GM21360 (cell line): ENCODE measurements around the gene STEAP1B.
A peak's percentile ranks its signal among the peaks of the same experiment; 100 is the strongest.
"Not testable (repeated sequence)": the region's sequence is repeated elsewhere in the genome, so short reads cannot be mapped to it uniquely, and the experiment has no call there.

ENCODE experiments used
- ATAC-seq: cut with Tn5 transposase; IDR thresholded peaks from one replicate; pipeline ENCODE4 v1.9.1; 2021; ENCODE audit warnings: mild to moderate bottlenecking, moderate library complexity; ENCODE audit not compliant: unreplicated experiment

STEAP1B gene

DNA sequence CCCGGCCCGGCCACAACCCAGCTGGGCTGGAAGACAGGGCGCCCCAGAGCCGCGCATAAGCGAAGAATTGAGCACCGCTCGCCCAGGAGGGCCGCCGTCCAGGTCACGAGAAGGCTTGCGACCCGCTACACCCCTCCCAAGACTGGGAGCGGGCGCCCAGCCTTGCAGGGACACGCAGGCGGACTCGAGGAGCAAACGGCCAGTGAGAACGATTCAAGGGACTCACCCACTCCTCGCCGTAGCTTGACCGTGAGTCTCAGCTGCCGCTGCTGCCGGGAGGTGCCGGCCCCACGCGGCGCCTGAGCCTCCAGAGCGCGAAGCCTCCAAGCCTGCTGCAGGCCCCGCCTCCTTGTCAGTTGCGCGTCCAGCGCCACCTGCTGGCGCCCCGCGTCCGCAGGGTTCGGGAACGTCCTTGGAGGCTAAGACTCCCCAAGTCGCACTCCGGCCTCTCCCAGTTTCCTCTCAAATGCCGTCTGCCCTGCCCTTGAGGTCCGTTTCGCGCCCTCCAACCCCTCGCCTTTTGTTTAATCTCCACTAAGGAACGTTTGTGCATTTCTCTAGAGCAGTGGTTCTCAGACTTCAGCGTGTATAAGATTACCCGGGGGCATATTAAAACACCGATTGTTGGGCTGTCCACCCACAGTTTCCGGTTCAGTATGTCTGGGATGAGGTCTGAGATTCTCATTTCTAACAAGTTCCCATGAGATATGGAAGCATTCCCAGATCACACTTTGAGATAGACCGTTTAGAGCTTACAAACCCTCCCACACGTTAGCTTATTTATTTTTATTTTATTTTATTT lies at the start of gene STEAP1B:
Gene STEAP1B (minus strand): TSS at position 301 of the 802 bp plus-strand sequence. CDS start 5,333 bp downstream, outside the sequence.
- peak; percentile 92 for ATAC-seq

- no peak for ATAC-seq
Observed at GRCh38 chr7:22549051-22549450, 49.1 kb upstream of the STEAP1B start.

DNA sequence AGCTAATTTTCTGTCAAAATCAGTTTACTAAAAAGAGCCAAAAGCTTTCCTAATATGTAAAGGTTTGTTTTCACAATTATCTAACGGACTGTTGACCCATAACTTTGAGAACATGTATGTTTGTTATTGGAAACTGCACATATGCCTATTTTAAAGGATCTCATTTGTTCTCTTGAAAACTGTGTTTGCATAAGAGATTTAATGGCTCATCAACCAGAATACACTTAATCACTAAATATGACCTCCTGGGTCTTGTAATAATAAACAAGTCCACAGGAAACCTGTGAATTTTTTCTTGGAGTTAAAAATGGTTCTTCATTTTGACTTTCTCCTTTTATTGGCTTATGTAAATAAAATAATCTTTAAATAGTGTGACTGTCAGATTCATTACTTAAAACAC lies 48.3 kb upstream of the STEAP1B start:
- no peak for ATAC-seq

GRCh38 chr7:22546769-22547168 lies 46.8 kb upstream of the STEAP1B start:
- no peak for ATAC-seq

- no peak for ATAC-seq
Observed at GRCh38 chr7:22545529-22545928, 45.5 kb upstream of the STEAP1B start.

DNA sequence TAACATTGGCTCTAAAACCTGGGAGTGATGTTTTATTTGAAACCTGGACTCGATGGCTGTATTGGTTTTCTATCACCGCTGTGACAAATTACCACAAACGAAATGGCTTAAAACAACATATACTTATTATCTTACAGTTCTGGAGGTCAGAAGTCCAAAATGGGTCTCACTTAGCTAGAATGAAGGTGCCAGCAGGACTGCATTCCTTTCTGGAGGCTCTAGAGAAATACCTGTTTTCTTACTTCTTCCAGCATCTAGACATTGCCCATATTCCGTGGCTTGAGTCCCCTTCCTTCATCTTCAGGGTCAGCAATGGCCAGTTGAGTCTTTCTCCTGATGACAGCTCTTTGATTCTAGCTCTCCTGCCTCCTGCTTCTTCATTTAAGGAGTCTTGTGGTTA lies 44.3 kb upstream of the STEAP1B start:
- no peak for ATAC-seq

DNA sequence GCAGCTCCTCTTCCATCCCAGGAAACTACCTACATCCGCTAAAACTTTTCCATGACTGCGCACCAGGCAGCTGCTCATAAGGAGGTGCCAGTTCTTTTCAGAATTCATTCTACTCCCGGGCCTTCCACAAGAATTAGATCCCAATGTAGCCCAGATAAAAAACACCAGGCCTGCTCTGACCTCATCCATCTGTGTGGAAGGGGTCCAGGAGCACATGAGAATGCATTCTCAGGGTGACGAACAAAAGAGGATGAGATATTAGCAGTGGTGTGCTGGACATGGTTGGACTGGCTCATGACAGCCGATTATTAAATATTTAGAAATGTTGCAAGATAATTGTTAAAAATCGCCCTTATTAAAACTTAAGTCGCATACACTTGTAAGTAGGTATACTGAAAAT lies 43.2 kb upstream of the STEAP1B start:
- no peak for ATAC-seq

- ATAC-seq, result no peak
Observed at GRCh38 chr7:22542669-22543068, 42.7 kb upstream of the STEAP1B start.

DNA sequence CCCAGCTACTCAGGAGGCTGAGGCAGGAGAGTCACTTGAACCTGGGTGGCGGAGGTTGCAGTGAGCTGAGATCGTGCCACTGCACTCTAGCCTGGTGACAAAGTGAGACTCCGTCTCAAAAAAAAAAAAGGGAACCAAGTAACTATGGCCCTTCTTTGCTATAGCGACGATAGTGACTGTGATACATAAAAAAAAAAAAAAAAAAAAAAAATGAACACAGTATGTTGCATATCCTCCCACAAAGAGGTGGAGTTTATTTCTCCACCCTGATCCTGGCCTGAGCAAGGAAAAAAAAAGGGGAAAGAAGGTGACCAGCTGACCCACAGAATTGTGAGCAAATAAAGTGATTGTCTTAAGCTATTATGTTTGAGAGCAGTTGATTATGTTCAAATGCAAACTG lies 42.3 kb upstream of the STEAP1B start:
- no peak for ATAC-seq

DNA sequence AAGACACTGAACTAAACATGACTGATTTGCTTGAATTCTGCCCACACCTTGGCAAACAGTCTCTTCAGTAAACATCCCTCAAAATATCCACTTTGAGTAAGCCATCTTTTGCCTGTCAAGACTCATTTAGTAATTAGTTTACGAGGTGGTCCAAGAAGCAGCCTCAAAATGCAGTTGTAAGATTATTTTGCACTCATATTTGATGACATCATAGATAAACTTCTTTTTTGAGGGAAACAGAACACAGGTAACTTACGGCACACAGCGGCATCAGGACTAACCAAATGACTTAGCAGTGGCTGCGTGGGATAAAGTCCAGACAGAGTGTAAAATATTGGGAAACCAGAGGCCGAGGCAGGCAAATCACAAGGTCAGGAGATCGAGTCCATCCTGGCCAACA lies 41.8 kb upstream of the STEAP1B start:
- ATAC-seq, result no peak

DNA sequence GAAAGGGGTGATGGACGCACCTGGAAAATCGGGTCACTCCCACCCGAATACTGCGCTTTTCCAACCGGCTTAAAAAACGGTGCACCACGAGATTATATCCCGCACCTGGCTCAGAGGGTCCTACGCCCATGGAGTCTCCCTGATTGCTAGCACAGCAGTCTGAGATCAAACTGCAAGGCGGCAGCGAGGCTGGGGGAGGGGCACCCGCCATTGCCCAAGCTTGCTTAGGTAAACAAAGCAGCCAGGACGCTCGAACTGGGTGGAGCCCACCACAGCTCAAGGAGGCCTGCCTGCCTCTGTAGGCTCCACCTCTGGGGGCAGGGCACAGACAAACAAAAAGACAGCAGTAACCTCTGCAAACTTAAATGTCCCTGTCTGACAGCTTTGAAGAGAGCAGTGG lies 28.5 kb upstream of the STEAP1B start:
- ATAC-seq, result not testable (repeated sequence)

DNA sequence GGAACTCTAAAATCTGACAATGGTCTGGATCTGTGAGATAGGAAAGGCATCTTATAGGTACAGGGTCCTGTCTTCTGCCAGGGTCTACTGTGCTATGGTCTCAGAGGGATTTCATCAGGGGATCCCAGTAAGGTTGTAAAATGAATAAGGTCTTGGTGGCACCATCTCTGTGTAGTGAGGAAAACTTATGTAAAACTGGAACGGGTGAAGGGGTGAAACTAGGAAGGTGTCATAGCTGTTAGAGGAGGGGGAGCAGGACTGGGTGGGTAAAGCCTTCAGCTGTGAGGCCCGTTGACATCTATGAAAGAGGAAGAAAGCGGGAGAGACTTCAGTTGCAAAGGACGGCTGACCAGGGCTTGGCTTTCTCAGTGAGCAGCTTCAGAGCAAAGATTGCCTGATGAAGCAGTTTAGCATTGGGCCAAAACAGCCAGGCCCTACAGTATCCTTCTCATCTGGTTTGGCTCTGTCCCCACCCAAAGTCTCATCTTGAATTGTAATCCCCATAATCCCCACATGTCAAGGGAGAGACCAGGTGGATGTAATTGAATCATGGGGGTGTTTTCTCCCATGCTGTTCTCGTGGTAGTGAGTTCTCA lies 24.5 kb upstream of the STEAP1B start:
- ATAC-seq, result not testable (repeated sequence)

DNA sequence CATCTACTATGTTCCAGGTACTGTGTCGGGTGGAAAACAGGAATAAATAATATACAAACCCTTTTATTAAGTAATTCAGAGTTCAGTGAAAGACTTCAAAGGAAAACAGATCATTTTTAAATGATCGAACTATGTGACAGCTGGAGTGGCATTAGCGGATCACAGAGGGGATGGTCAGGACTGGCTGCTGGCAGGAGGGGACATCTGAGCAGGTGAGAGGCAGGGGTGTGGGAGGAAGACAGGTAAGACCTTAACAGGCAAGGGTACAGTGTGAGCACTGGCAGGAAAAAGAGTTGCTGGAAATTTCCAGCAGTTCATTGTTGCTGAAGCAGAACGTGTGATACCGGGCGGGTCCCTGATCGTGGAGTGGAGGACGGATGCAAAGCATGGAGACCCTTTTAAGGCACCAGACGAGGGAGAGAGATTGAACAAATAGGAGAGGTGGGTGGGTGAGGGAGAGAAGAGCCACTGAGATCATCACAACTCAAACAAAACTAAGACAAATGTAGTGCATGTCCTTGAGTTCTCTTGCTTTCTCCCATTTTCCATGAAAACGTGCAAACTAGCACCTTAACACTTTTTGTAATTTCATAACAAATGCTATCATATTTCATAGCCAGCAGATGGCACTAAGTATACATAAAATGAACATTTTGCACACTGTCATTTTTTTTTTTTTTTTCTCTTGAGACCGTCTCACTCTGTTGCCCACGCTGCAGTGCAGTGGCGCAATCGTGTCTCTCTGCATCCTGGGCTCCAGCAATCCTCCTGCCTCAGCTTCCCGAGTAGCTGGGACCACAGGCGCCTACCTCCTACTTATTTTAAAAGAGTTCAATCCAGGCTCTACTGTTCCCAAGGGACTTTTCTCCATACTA lies 23.7 kb upstream of the STEAP1B start:
- ATAC-seq, result not testable (repeated sequence)

DNA sequence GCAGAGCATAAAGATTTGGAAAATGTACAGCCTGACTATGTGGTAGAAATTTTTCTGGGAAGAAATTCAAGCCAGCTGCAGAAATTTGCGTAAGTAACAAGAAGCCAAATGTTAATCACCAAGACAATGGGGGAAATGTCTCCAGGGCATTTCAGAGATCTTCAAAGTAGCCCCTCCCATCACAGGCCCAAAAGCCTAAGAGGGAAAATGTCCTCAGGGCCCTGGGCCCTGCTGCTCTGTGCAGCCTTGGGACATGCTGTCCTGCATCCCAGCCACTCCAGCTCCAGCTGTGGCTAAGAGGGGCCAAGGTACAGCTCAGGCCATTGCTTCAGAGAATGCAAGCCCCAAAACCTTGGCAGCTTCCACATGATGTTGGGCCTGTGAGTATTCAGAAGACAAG lies 19.6 kb upstream of the STEAP1B start:
- not testable (repeated sequence) for ATAC-seq

DNA sequence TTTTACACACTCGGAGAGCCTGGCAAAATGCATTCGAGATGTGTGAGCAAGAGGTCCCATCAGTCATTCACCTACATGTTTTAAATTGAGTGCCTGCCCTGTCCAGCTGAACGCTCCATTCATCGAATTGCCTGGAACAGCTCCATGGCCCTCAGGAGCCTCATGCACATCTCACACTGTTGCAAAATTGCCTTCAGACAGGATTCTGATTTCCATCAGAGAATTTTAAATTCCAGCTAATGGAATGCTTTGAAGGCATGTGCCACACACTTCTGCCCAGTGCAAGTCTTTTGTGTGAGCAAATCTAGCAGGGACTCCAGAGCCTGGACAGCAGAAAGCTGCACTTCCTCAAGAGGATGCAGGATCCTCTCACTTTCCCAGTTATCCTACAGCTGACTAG lies 17.0 kb upstream of the STEAP1B start:
- not testable (repeated sequence) for ATAC-seq

- not testable (repeated sequence) for ATAC-seq
Observed at GRCh38 chr7:22514963-22515362, 15.0 kb upstream of the STEAP1B start.

DNA sequence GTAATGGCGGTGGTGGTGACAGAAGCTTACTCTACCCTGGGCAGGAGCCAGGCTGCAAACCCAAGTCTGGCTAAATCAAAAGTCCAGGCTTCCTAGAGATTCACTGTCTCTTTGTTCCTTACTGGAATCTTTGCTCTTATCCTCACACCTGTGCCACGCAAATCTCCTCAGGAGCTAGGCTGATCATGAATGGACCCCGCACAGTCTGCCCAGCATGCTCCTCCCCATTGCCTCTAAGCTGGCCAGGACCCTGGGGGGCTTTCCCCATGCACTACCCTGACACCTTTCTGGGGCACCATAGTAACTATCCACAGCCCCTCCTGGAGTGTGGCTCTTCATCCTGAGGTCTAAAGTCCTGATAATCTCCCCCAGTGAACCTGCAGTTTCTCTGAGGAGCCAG lies 7.3 kb upstream of the STEAP1B start:
- not testable (repeated sequence) for ATAC-seq

DNA sequence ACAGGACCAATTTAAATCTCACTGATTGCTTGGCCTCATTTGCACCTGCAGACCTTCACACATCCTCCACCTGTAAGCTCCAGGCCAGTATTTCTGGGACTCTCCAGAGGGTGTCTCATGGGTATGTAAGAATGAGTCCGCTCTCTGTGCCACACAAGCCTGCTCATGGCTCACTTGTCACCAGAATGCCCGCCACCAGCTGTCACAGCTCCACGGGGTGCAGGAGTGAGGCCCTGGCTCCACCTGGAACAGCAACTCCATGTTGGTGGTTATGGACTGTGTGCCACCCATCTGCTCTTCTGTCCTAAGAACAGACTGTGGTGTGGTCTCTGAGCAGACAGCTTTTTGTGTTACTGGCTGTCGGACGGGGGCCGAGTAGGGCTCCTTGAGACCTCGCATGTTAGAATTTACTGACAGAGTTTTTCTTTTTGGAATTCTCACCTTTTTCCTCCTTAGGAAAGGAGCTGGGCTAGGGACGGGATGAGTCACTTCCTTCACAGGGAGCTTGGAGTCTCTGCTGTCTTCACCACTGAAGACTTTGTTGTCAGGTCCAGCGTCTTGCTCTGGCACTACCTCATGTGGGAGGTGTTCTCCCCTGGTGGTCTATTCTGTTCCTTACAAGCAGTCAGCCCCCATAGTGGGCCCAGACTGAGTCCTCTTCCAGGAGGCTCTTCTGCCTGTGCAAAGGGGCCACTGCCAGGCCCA lies 6.5 kb upstream of the STEAP1B start:
- not testable (repeated sequence) for ATAC-seq

DNA sequence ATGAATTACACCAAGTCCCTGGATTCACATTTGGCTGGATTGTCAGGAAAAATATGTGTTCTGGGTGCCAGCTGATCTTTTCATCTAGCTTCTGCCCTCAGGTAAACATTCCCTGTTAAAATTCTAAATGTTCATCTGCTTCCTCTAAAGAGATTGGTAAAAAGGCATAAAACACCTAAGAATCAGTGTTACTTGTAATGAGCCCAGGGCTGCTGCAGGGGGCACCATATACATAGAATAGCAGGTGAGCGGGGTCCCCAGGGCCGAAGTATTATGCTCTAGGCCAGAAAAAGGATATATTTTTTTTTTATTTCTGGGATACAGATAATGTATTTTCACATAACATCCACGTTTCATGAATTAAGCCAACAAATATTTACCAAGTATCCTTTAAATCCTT lies 4.5 kb upstream of the STEAP1B start:
- not testable (repeated sequence) for ATAC-seq

DNA sequence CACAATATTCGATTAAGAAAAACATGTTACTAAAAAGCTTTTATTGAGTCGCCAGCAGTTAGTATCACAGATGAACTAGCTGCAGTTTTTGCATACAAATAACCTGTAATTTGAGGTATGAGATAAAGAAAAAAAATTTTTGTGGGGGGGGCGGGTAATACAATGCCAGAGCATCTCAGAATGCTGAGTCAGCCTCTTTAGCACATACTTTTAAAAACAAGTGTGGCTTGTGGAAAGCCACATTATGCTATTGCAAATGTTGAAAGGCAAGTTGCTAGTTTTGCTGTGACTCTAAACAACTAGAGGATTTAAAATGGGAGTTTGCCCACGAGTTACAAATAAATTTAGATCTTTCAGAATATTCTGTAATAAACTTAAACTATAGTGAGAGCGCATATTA lies 2.1 kb upstream of the STEAP1B start:
- not testable (repeated sequence) for ATAC-seq

- ATAC-seq, result not testable (repeated sequence)
Observed at GRCh38 chr7:22501336-22501735, 1.3 kb upstream of the STEAP1B start.
